Stimulated activated CD8-positive, alpha-beta memory T cell treated with anti-CD3 and anti-CD28 coated beads, Interleukin-15, amount 100 ng/mL, for 1 hour (primary cell): ENCODE data around the gene COL26A1.

Source experiments
- DNase-seq: peaks from one replicate; pipeline ENCODE4 v3.0.0-alpha.2; 2020; ENCODE audit warnings: low read depth

COL26A1 gene

DNA sequence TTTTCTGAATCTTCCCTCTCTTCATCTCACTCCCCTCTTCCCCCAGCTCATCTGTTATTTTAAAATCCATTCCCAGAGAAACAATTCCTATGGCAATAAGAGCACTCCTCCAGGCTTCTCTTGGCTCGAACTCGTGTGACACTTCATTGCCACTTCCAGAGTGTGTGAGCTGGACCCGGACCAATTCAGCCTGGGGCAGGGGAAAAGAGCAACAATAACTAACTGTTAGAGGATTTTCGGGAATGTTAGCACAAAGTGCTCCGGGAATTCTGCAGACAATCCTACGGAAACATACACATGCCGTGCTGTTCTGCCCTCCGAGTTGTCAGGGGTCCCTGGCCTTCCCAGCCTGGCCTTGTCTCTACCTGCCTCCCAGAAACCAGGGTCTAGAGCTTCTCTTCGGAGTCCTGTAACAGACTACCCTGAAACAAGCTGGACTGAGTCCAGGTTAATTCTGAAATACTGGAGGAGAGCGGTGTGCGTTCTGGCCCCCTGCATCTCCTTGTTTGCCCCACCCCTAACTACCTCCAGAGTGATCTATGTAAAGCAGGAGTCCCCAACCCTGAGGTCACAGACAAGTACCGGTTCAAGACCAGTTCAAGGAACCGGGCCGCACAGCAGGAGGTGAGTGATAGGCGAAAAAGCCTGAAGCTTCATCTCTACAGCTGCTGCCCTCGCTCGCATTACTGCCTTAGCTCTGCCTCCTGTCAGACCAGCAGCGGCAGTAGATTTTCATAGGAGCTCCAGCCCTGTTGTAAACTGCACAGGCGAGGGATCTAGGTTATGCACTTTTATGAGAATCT is 11.3 kb downstream of the COL26A1 start:
- DNase-seq: no peak

DNA sequence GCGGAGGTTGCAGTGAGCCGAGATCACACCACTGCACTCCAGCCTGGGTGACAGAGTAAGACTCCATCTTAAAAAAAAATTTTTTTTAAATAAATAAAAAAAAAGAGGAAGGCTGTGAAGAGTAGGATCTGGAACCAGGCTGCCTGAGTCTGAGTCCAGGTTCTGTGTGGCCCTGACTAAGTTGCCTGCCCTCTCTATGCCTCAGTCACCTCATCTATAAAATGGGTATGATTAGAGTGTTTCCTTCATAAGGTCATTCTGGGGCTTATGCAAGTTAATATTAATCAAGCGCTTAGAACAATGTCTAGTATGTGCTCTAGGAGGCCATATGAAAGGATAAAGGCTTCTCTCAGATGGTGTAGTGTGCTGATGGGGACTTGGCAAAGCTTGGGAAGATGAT is 12.3 kb downstream of the COL26A1 start:
- DNase-seq: no peak

DNA sequence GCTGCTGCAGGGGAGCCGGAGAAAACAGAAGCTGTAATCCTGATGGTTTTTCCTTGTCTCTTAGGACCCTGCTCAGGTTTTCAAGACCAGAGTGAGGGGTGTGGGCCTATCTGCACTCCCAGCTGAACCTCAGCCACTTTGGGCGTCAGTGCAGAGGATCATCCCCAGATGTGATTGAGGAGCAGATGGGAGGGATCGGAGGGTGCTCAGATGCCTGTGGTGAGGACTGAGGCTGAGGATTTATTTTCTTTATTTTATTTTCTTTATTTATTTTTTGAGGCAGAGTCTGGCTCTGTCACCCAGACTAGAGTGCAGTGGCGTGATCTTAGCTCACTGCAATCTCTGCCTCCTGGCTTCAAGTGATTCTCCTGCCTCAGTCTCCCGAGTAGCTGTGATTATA is 13.9 kb downstream of the COL26A1 start:
- no peak for DNase-seq

DNA sequence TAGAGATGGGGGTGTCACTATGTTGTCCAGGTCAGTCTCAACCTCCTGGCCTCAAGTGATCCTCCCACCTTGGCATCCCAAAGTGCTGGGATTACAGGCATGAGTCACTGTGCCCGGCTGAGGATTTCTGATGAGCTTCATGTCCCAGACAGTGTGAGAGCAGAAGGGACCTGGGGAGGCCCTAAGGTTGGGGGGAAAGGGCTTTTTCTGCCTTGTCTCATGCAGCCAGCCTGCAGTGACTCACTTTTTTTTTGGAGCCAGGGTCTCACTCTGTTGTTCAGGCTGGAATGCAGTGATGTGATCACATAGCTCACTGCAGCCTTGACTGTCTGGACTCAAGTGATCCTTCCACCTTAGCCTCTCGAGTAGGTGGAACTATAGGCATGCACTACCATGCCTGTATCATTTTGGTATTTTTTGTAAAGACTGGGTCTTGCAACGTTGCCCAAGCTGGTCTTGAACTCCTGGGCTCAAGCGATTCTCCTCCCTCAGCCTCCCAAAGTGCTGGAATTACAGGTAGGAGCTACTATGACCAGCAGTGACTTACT is 14.6 kb downstream of the COL26A1 start:
- DNase-seq: no peak

DNA sequence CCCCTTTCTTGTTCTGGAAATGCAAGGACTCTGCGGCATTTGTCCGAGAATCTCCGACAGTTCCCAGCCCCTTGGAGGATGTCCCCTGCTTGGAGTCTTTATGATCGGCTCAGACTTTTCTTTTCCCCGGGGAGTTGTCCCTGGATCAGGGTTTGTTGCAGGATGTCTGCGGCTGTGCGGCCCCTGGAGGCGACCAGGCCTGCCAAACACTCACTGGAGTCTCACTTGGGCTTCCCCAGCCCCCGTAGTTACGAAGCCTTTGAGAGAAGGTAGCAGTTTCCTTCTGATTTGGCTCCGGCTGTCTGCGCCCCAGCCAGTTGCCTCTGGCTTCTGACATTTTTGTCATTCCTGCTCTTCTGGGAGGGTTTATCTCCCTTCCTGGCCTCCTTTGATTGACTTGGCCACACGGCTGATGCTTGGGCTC is 16.1 kb downstream of the COL26A1 start:
- DNase-seq: no peak

DNA sequence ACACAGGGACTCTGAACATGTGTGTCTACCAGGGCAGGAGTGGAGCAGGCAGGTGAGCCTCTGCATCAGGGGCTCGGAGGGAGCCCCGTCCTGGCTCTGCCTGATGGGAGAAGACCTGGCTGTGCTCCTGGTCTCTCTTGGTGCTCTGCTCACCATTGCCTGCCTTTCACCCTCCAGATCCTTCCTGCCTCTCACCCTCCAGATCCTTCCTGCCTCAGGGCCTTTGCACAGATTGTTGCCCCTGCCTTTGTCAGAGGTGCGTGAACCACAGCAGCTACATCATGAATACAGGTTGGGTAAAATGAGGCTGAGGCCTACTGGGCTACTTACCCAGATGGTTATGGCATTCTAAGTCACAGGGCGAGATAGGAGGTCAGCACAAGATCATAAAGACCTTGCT is 16.6 kb downstream of the COL26A1 start:
- no peak for DNase-seq

DNA sequence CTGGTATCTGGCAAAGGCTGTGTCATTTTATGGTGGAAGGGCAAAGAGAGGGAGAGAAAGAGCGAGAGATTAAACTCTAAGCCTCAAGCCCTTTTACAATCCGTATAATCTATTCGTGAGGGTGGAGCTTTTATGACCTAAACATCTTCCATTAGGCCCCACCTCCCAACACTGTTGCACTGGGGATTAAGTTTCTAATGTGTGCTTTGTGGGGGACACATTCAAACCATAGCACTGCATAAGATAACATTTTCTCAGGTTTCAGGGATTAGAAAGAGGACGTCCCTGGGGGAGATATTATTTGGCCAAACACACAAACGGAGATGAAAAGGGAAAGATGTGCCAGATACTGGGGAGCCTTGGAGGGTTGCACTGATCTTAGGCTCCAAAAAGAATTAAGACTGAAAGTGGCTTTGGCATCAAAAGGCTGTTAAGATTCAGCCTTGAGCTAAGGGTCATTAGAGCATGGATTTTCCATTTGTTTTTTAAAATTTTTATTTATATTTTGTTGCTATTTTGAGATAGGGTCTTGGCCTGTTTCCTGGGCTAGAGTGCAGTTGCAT is 19.0 kb downstream of the COL26A1 start:
- no peak for DNase-seq

DNA sequence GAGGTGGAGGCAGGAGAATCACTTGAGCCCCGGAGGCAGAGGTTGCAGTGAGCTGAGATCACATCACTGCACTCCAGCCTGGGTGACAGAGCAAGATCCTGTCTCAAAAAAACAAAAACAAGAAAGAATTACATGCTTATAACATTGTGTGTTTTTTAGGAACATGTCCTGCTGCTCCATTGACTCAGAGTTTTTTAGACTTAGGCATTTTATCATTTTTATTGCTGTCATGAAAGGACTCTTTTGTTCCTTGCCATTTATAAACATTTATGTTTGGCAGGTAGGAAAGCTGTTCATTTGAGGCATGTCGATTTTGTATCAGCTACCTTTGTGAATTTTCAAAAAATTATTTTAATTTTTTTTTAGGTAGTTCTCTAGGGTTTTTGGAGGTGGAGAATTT is 20.3 kb downstream of the COL26A1 start:
- no peak for DNase-seq

DNA sequence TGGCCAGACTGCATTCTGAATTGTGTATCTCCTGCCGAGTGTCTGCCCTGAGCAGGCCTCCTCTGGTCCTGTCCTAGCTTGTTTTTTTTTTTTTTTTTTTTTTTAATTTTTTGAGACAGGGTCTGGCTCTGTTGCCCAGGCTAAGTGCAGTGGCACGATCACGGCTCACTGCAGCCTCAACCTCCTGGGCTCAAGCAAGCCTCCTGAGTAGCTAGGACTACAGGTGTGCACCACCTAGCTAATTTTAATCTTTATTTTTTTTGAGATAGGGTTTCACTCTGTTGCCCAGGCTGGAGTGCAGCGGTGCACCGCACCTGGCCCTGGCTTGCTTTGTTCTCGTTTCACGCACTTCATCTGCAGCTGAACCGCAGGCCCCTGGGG is 23.5 kb downstream of the COL26A1 start:
- DNase-seq: no peak

DNA sequence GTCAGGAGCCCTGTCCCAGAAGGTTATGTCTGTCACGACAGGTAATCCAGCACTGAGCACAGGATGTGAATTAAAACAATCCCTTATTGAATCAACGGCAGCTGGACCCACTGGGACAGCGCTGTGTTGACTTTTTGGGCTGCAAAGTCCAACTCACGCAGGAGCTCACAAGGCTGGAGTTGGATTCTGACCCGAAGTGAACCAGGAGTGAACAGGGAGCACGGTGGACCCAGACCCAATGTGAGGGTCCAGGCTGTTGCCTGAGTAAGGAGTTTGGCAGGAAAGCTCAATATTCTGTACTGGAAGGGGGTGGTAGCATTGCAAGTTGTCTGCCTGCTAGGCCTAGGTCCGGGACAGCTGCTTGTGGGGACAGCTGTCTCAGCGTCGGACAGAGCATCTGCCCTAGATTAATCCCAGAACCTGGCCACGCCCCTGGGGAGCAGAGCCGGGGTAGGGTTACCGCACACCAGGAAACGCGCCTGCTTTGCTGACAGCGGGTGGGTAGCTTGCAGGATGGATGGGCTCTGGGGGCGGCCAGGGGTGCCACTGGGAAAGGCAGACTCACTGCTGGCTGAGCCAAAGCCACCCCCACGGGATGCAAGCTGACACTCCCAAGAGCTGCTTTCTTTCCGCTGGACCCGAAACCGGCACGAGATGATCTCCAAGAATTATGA is 24.0 kb downstream of the COL26A1 start:
- DNase-seq: no peak

DNA sequence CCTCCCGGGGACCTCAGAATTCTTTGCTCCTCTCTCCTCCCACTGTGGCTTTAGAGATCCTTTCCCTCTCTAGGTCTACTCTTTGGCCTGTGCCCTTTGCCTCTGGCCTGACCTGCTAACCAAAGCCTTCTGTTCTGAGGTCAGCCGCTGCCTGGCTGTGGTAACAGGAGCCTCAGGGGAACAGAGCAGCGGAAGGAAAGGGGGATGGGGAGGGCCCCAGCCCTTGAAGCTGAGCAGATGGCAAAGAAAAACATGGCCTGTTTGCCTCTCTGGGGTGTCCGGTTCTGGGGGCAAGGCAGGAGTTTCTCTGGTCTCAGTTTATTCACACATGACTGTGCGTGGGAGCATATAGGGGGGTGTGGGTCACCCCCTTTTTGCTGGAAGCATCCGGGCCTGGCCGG is 28.2 kb downstream of the COL26A1 start:
- no peak for DNase-seq

DNA sequence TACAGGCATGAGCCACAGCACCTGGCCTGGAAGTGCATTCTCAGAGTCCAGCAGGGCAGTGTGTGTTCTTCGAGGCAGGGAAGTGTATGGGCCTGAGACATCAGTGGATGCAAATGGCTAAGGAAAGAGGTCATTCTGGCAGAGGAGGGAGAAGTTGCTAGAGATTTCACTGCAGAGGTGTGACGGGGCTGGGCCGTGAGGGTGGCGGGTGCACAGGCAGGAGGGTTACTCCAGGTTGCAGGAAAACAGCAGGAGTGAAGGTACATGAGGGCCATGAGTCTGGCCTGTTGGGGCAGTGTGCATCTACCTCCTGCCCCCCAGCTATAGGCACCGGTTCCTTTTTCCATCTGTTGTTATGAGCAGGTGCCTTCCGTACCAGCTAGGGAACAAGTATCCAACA is 29.3 kb downstream of the COL26A1 start:
- DNase-seq: no peak

DNA sequence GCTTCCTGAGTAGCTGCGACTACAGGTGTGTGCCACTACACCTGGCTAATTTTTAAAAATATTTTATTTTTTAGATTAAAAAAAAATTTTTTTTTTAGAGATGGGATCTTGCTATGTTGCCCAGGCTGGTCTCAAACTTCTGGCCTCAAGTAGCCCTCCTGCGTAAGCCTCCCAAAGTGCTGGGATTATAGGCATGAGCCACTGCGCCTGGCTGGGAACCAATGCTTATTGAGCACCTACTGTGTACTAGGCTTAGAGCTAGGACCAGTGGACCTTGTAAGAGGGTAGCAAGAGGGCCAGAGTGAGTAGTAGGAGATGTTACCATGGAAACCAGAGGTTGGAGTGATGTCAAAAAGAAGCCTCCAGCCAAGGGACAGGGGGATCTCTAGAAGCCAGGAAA is 31.2 kb downstream of the COL26A1 start:
- no peak for DNase-seq

DNA sequence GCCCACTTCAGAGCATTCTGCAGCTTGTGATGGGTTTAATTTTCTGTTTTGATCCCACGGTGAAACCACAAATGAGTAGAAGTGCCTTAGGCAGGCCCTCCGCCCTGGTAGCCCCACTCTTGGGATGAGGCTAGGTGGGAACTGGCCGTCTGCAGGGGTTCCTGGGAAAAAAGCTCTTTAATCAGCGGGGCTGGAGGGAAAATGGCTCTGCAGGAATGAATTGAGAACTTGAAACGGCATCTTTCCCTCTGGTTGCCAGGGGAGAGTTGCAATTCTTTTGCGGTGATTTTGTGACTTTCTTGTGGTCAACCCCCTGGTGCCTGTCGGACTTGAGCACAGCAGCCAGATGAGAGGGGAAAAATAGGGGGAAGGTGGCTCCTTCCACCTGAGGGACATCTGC is 32.7 kb downstream of the COL26A1 start:
- no peak for DNase-seq

DNA sequence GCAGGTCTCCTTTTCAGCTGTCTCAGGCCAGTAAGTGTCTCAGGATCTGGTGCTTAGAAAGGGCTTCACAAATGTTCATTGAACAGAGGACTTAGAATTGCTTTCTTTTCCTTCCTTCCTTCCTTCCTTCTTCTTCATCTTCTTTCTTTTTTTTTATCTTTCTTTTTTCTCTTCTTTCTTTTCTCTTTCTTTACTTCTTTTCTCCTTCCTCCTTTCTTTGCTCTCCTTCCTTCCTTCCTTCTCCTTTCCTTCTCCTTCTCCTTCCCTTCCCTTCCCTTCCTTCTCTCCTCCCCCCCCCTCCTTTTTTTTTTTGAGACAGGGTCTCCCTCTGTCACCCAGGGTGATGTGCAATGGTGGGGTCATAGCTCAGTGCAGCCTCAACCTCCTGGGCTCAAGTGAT is 34.6 kb downstream of the COL26A1 start:
- DNase-seq: no peak

DNA sequence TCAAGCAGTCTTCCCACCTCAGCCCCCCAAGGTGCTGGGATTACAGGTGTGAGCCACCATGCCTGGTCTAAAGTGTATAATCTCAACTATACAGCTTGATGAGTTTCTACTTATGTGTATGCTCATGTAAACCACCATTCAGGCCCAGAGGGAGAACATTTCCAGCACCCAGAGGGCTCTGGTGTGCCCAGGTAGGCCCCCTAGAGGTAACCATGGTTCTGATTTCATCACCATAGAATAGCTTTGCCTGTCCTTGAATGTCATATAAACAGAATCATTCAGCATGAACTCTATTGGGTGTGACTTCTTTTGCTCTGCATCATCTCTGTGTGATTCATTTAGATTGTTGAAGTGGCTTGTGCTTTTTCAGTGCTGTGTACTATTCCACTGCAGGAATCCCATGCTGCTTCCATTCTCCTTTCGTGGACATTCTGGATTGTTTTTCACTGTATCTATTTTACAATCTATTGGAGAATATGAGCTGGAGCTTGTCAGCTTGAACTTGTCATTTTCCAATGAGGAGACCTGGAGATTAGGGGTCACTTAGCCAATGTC is 35.2 kb downstream of the COL26A1 start:
- DNase-seq: no peak

DNA sequence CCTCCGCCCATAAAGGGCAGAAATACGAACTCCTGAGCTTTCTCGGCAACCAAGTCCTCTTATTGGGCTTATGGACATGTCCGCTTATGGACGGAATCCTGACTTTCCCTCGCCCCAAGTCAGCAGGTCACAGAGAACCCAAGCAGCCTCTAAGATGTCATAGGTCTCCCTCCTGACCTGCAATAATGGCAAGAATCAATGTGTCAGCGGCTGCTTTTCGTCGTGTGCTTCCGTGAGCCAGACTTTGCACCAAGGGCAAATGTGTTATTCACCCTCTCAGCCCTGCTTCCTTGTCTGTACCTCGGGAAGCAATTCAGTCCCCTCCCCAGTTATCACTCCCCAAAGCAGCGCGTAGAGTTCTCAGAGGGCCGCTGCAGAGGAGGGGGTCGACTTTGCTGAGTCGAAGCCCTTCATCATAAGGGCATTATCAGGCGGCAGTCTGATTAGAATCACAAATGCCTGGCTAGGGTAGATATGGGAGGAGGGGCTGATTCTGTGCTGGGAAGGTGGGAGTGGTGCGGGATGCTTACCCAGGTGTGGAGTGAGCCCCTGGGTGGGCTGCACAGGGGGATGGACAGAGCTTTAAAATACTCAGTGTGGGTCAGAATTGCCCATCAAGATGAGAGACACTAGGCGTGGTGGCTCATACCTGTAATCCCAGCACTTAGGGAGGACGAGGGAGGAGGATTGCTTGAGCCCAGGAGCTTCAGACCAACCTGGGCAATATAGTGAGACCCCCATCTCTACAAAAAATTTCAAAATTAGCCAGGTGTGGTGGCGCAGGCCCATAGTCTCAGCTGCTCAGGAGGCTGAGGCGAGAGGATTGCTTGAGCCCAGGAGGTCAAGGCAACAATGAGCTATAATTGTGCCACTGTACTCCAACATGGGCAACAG is 36.0 kb downstream of the COL26A1 start:
- DNase-seq: no peak

DNA sequence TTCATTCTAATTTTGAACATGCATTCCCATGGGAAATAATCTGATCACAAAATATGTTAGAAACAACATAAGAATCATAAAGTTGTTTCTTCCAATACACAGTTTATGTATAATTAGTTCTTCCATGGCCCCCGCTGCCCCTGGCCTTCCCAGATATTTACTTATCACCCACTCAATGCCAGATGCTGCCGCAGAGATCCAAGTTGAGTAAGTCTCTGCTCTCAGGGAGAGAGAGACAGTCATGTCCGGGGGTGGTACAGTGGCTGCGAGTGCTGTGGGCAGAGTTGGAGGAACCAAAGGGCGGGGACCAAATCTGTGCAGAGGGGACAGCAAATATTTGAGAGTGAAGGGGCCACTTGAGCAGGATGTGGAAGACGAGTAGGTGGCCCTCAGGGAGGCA is 37.1 kb downstream of the COL26A1 start:
- no peak for DNase-seq

DNA sequence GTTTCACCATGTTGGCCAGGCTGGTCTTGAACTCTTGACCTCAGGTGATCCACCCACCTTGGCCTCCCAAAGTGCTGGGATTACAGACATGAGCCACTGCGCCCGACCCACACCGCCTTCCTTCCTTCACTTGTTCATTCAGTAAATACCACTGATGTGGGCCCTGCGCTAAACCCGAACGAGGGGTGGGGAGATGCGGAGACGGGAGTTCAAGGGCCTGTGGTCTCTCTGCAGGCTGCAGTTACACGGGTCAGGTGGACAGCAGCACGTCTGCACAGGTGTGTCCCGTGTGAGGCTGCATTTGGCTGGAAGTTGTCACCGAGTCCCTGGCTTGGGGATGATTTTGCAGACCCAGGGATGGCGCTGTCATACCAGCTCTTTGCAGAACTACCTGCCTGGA is 38.1 kb downstream of the COL26A1 start:
- no peak for DNase-seq

DNA sequence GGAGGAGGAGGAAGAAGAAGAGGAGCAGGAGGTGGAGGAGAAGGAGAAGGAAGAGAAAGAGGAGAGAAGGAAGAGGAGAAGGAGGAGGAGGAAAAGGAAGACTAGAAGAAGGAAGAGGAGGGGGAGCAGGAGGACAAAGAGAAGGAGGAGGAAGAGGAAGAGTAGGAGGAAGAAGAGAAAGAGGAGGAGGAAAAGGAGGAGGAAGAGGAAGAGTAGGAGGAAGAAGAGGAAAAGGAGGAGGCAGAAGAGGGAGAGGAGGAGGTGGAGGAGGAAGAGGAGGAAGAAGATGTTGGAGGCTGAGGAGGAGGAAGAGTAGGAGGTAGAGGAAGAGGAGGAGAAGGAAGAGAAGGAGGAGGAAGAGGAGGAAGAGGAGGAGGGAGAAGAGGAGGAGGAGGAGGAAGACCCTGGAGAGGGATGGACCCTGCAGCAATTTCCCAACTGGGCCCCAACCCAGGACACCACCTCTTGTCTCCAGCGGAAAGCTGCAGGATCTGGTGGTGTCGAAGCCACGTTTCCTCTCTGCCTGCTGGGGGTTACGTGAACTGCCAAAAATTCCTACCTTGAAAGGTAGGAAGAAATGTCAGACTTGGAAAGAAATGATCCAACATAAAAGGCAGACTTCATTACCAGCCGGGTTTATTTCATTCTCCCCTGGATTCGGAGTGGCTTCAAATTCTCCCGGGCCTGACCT is 38.9 kb downstream of the COL26A1 start:
- no peak for DNase-seq

DNA sequence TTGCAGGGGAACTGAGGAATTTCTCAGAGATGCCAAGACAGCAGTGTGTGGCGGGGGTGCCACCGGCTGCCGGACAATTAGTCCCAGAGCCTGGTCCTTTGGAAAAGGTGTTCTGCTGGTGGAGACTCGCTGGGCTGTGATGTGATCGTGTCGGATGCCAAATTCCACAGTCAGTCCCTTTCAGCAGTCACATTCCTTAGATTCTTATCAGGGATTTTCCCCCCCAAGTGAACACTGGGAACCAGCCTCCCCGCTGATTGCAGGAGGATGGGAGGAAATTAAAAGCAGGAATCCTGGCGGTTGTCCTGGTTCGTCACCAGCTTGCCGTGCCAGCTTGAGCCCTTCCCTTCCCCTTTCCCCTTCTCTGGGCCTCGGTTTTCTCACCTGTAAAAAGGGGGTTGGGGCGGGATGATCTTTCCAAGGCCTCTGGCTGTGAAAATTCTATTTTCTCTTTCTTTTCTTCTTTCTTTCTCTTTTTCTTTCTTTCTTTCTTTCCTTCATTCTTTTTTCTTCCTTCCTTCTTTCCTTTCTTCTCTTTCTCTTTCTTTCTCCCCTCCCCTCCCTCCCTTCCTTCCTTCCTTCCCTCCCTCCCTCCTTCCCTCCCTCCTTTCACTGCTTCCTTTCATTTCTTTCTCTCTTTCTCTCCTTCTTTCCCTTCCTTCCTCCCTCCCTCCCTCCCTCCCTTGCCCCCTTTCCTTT is 39.6 kb downstream of the COL26A1 start:
- DNase-seq: no peak
